WTC11 (cell line): ENCODE data around the gene MRPL24.

Experiments
- CTCF ChIP-seq: fragments of 200-600 bp; IDR thresholded peaks from 2 replicates; pipeline ENCODE4 v1.8.0; 2022; ENCODE audit warnings: antibody characterized with exemption
- EMX1 ChIP-seq: fragments of 250-450 bp; sonication (Bioruptor Pico); IDR thresholded peaks from 2 replicates; pipeline ENCODE4 v1.8.0; 2021; ENCODE audit warnings: mild to moderate bottlenecking
- FOXJ3 ChIP-seq: sonication (generic); formaldehyde crosslinking; IDR thresholded peaks from 2 replicates; pipeline ENCODE4 v1.9.0; 2021; ENCODE audit warnings: missing genetic modification reagents, mild to moderate bottlenecking, borderline replicate concordance
- HMGXB4 ChIP-seq: sonication (generic); formaldehyde crosslinking; IDR thresholded peaks from 2 replicates; pipeline ENCODE4 v1.8.1; 2023; ENCODE audit warnings: mild to moderate bottlenecking, moderate library complexity, missing genetic modification reagents
- MAX ChIP-seq: sonication (generic); formaldehyde crosslinking; IDR thresholded peaks from 2 replicates; pipeline ENCODE4 v1.8.0; 2022; ENCODE audit warnings: mild to moderate bottlenecking, missing genetic modification reagents
- NFE2L1 ChIP-seq: sonication (generic); formaldehyde crosslinking; IDR thresholded peaks from 2 replicates; pipeline ENCODE4 v1.8.1; 2023; ENCODE audit warnings: missing genetic modification reagents
- USF2 ChIP-seq: sonication (generic); formaldehyde crosslinking; IDR thresholded peaks from 2 replicates; pipeline ENCODE4 v1.8.1; 2023; ENCODE audit warnings: mild to moderate bottlenecking, missing genetic modification reagents, moderate library complexity
- ZBTB21 ChIP-seq: sonication (generic); formaldehyde crosslinking; IDR thresholded peaks from 2 replicates; pipeline ENCODE4 v1.8.1; 2023; ENCODE audit warnings: mild to moderate bottlenecking, missing genetic modification reagents, borderline replicate concordance
- ZNF317 ChIP-seq: sonication (generic); formaldehyde crosslinking; IDR thresholded peaks from 2 replicates; pipeline ENCODE4 v1.8.1; 2023; ENCODE audit warnings: low read depth, mild to moderate bottlenecking, moderate library complexity, missing genetic modification reagents, borderline replicate concordance

- TF ChIP-seq ZBTB21 (no peak), ZNF317 (CRISPR knock-in tag) (no peak), NFE2L1 (no peak), HMGXB4 (CRISPR knock-in tag) (no peak), CTCF (no peak), MAX (CRISPR knock-in tag) (no peak; the same call in 1 of the 2 replicates), FOXJ3 (CRISPR knock-in tag) (no peak), USF2 (no peak), EMX1 (CRISPR knock-in tag) (no peak)
Measured at GRCh38 chr1:156693848-156694689, 46.8 kb downstream of the MRPL24 start.
